Neutrophil (primary cell): Measurements from ENCODE around the gene POLD2.

Experiments
- H3K27ac ChIP-seq: fragments of 200-600 bp; sonication (generic); 2 replicates; pipeline ENCODE4 v1.5.1; 2016; ENCODE audit warnings: mild to moderate bottlenecking, moderate library complexity
- H3K27me3 ChIP-seq: fragments of 200-600 bp; sonication (generic); 2 replicates; pipeline ENCODE4 v1.6.0; 2016; ENCODE audit warnings: mild to moderate bottlenecking
- H3K36me3 ChIP-seq: fragments of 200-600 bp; sonication (generic); 2 replicates; pipeline ENCODE4 v1.5.1; 2017
- H3K4me1 ChIP-seq, 2 experiments: fragments of 200-600 bp in 1 of 2; sonication (generic) in 1 of 2; 1 replicate in 1 of 2; 2 replicates in 1 of 2; pipeline versions ENCODE4 v1.5.1 to v1.6.1; 2013 to 2016; ENCODE audit warnings: low read depth in 1 of 2, low read length in 1 of 2, mild to moderate bottlenecking in 1 of 2, moderate library complexity in 1 of 2; ENCODE audit not compliant: control insufficient read depth in 1 of 2, insufficient read depth in 1 of 2
- H3K4me3 ChIP-seq, 2 experiments: fragments of 200-600 bp in 1 of 2; sonication (generic) in 1 of 2; 1 replicate in 1 of 2; 2 replicates in 1 of 2; pipeline ENCODE4 v1.5.1; 2013 to 2016; ENCODE audit warnings: low read depth in 1 of 2, low read length in 1 of 2, mild to moderate bottlenecking in 1 of 2, moderate library complexity in 1 of 2
- H3K9me3 ChIP-seq: fragments of 200-600 bp; sonication (generic); 2 replicates; pipeline ENCODE4 v1.5.1; 2016
- TF ChIP-seq, protein P1 (sequence below): fragments of 200-600 bp; sonication (generic); IDR thresholded peaks from 2 replicates; pipeline ENCODE4 v1.5.1; 2016; ENCODE audit warnings: antibody characterized with exemption

The POLD2 gene

DNA sequence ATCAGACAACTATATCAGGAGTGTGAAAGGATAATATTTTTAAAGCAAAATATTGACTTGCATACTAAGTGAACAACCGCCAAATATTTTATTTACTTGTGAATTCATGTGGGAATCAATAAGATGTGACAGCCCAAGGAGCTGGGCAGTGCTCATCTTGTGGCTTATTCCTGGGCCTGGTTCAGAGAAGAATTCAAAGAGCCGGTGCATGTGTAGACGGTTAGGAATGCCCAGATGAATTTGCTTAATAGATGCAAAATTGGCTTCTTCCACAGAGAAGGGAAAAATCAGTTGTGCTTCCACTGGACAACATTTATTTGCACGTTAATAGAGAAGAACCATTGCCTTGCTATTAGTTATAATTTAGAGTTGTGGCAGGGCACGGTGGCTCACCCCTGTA is 13.4 kb upstream of the POLD2 start:
- TF ChIP-seq, protein P1, sequence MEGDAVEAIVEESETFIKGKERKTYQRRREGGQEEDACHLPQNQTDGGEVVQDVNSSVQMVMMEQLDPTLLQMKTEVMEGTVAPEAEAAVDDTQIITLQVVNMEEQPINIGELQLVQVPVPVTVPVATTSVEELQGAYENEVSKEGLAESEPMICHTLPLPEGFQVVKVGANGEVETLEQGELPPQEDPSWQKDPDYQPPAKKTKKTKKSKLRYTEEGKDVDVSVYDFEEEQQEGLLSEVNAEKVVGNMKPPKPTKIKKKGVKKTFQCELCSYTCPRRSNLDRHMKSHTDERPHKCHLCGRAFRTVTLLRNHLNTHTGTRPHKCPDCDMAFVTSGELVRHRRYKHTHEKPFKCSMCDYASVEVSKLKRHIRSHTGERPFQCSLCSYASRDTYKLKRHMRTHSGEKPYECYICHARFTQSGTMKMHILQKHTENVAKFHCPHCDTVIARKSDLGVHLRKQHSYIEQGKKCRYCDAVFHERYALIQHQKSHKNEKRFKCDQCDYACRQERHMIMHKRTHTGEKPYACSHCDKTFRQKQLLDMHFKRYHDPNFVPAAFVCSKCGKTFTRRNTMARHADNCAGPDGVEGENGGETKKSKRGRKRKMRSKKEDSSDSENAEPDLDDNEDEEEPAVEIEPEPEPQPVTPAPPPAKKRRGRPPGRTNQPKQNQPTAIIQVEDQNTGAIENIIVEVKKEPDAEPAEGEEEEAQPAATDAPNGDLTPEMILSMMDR = no peak
- H3K36me3 ChIP-seq = no peaks in the 10 kb centered on the region
- H3K9me3 ChIP-seq = no peaks in the 10 kb centered on the region
- H3K4me1 ChIP-seq = no peaks in the 10 kb centered on the region
- H3K4me3 ChIP-seq = no peak overlapping the region
- H3K27me3 ChIP-seq = peaks cover 6% of the 10 kb centered on the region
- H3K27ac ChIP-seq = no peak overlapping the region

DNA sequence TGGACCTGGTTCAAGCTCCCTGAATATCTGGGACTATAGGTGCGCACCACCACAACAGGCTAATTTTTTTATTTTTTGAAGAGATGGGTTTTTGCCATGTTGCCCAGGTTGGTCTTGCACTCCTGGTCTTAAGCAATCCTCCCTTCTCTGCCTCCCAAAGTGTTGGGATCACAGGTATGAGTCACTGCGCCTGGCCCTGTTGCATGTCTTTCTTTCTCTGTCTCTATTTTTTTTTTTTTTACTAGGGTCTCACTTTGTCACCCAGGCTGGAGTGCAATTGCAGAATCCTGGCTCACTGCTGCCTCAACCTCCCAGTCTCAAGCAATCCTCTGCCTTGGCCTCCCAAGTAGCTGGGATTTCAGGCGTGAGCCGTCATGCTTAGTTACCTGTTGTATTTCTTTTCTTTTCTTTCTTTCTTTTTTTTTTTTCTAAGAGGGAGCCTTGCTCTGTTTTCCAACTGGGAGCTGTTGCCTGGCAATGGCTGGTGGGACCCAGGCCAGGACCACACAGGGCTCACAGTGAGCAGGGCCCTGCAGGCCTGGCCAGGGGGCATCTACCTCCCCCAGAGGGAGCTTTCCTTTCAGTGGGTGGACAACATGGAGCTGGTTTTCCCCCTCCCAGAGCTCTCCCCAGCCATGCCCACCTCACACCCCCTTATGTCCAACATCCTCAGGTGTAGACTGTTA is 11.7 kb upstream of the POLD2 start:
- H3K36me3 ChIP-seq = no peaks in the 10 kb centered on the region
- H3K27ac ChIP-seq = no peak overlapping the region
- H3K4me1 ChIP-seq = no peaks in the 10 kb centered on the region
- no peaks in the 10 kb centered on the region for H3K27me3 ChIP-seq
- H3K4me3 ChIP-seq = no peak overlapping the region
- H3K9me3 ChIP-seq = no peaks in the 10 kb centered on the region
- TF ChIP-seq, protein P1 = no peak

DNA sequence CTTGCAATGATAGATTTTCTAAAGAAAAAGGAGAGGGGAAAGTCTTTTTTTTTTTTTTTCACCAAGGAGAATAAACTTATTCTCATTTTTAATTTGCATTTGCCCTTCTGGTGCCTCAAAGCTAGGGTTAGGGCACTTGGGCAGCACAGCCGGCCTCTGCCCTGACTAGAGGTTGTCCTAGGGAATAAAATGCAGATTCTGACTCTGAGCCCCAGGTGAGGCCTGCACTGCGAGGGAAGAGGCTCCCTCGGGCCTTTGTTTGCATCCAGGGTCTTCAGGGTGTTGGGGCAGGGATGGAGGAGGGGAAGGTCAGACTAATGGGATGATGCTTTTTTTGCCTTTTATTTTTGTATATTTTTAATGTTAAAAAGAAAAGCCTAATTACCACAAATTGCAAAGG is 9.9 kb upstream of the POLD2 start:
- Histone ChIP-seq H3K27me3 (no peaks in the 10 kb centered on the region), H3K36me3 (no peaks in the 10 kb centered on the region), H3K27ac (no peak overlapping the region), H3K9me3 (no peaks in the 10 kb centered on the region), H3K4me1 (no peaks in the 10 kb centered on the region), H3K4me3 (no peak overlapping the region)
- TF ChIP-seq, protein P1 = no peak

DNA sequence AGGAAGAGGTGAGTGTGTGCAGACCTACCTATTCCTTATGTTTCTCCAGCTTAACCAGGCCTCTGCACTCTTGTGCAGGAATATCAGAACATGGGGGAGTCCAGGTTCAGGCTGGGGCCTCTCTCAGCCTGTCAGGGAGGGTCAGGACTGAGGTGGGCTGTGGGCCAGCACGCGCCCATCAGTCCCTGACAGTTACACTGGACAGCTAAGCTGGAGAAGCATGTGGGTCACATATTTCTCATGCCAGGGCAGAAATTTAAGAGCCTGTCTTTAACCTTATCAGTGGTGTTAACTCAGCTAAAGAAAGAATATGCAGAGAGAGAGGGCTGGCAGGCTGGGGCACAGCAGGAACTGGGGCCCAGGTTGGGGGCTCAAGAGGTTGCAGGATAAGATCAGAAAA is 8.7 kb upstream of the POLD2 start:
- Histone ChIP-seq H3K9me3 (no peaks in the 10 kb centered on the region), H3K36me3 (no peaks in the 10 kb centered on the region), H3K27me3 (no peaks in the 10 kb centered on the region), H3K4me3 (no peak overlapping the region), H3K4me1 (no peaks in the 10 kb centered on the region), H3K27ac (no peak overlapping the region)
- TF ChIP-seq, protein P1 = no peak

DNA sequence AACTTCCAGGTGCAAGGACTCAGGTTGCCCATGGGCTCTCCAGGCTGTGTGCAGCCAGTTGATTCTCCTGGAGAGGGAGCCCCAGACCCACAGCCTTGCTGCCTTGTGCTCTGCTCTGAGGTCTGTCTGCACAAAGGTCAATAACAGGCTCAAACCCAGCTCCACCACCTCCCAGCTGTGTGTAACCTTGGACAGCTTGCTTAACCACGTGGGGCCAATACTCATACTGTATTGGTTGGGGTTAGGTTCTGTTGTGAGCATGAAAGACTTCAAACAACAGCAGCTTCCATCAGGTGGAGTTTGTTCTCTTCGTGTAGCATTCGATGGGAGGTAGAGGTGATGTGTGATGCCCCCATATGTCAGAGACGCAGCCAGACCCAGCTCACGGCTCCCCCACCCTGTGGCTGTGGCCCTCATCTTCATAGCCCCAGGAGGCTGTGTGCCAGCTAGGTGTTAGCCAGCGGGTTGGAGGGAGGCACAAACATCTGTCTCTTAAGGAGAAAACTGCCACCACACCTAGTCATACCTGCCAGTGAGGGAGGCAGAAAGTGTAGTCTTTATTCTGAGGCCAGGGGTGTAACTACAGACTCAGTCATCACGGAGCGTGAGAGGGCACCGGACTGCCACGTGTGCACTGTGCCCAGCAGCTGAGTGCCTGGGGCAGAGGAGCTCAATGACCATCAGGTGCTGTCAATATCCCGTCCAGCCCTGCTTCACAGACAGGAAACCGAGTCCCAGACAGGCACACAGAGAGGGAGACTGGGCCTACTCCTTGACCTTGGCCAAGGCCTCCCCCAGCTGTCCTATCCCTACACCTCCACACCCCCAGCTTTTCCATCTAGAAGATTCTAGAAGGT is 8.1 kb upstream of the POLD2 start:
- Histone ChIP-seq H3K4me1 (no peaks in the 10 kb centered on the region), H3K4me3 (no peak overlapping the region), H3K27ac (no peak overlapping the region), H3K9me3 (no peaks in the 10 kb centered on the region), H3K36me3 (no peaks in the 10 kb centered on the region), H3K27me3 (no peaks in the 10 kb centered on the region)
- TF ChIP-seq, protein P1 = no peak
